IMR-90 (cell line): ENCODE data around the gene DUSP10.

Source experiments
- CTCF ChIP-seq: conservative IDR thresholded peaks from 2 replicates; pipeline ENCODE4 v1.5.1; 2012; ENCODE audit warnings: mild to moderate bottlenecking, low read depth, low read length, improper control_type of control experiment
- FOS ChIP-seq: fragments of 150-350 bp; IDR thresholded peaks from 2 replicates; pipeline ENCODE4 v1.6.1; 2016; ENCODE audit warnings: low read depth, low read length
- POLR2A ChIP-seq: IDR thresholded peaks from 2 replicates; pipeline ENCODE4 v1.6.1; 2012; ENCODE audit warnings: mild to moderate bottlenecking, low read depth, low read length
- USF2 ChIP-seq: fragments of 150-350 bp; IDR thresholded peaks from 2 replicates; pipeline ENCODE4 v1.6.1; 2017; ENCODE audit warnings: mild to moderate bottlenecking, antibody characterized with exemption, low read length, low read depth

DNA sequence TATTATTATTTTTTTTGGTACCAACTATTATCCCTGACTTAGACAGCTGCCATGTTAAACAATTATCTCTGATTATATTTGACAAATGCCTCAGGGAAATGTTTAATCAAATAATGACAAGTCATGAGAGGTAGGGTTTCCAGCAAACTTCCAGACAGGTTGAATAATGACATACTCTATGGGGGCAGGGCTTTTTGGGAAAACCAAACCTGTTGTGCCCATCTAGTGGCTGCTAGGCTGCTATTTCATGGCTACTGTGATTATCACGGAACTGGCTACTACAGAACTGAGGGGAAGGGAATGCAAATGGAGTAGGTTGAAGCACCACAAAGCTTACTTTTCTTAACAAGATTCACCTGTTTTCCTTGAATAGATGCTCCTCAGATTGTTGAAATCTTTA is 77.6 kb downstream of the DUSP10 start:
- TF ChIP-seq POLR2A, result no peak
- TF ChIP-seq CTCF, result no peak
- TF ChIP-seq FOS, result no peak
- TF ChIP-seq USF2, result no peak
